Activated T-cell treated with anti-CD3 and anti-CD28 coated beads, Interleukin-2, amount 50 U/mL, for 4 hours (primary cell): ENCODE measurements around the gene GRXCR1. TPM values are rescaled to one million over a fixed set of nuclear protein-coding genes. Genes with fewer than 3 reads are reported as not detected.

Experiments
- ATAC-seq, 2 donors: fragments of 200-7000 bp; cut with Tn5 transposase; one replicate each; pipeline ENCODE4 v1.10.0; 2021
- DNase-seq: peaks from one replicate; pipeline ENCODE4 v3.0.0-alpha.2; 2020
- H3K27me3 Mint-ChIP-seq: one replicate; pipeline ENCODE4 v1.8.0; 2021; ENCODE audit warnings: low read depth, mixed read lengths
- H3K36me3 Mint-ChIP-seq: one replicate; pipeline ENCODE4 v1.8.0; 2022; ENCODE audit warnings: mixed read lengths; ENCODE audit not compliant: insufficient read depth
- H3K4me1 Mint-ChIP-seq: one replicate; pipeline ENCODE4 v1.8.0; 2021; ENCODE audit warnings: low read depth, mixed read lengths
- H3K4me3 Mint-ChIP-seq: one replicate; pipeline ENCODE4 v1.8.0; 2021; ENCODE audit warnings: mild to moderate bottlenecking, moderate library complexity, mixed read lengths
- H3K9me3 Mint-ChIP-seq: one replicate; pipeline ENCODE4 v1.8.0; 2021; ENCODE audit warnings: mixed read lengths
- total RNA-seq, 3 donors: library from RNA; stranded (reverse); gene quantifications; one replicate each; pipeline ENCODE4 v1.2.1, GENCODE V29; 2021

Gene GRXCR1
- total RNA-seq, 3 donors from 2014 or later = not detected

DNA sequence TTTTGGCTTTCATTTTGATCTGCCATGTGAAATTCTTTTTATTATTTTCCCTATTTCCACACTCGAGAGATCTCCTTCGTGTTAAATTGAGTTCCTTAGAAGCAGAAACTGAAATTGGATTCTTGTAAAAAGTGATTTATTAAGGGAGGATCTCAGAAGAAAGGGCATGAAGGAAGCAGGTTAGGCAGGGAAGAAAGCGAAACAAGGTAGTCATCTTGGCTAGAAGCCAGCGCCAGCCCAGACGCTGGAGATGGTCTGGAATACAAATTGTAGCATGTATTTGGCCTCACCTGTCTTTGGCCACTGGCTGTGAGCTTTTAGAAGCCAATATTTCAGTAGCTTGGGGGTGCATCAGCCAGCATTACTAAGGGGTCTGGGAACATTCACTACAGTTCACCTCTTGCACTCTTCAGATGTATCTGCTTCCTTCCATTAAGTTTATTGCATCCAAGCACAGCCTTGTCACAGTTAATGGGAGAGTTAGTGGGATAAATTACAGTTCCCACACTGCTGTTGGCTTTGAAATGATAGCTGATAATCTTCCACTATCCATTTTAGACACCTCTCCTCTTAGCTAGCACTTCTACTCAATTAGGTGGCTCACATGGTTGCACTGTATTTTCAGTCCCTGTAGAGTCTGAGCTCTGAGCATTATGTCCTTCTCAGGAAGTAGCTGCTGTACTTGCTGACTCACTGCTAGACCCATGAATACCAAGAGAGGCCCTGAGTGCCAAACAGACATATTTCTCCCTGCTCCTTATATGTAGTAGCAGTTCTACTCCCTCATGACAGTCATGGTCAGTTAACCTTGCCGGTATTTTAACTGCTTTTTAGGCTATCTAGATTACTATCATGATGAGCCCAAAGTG lies 14.6 kb downstream of the GRXCR1 start:
- H3K4me3 Mint-ChIP-seq = no peak overlapping the region
- no peaks in the 10 kb centered on the region for H3K4me1 Mint-ChIP-seq
- no peaks in the 10 kb centered on the region for H3K9me3 Mint-ChIP-seq
- no peak for ATAC-seq
- H3K27me3 Mint-ChIP-seq = peaks cover 11% of the 10 kb centered on the region
- H3K36me3 Mint-ChIP-seq = no peaks in the 10 kb centered on the region
- DNase-seq = no peak

DNA sequence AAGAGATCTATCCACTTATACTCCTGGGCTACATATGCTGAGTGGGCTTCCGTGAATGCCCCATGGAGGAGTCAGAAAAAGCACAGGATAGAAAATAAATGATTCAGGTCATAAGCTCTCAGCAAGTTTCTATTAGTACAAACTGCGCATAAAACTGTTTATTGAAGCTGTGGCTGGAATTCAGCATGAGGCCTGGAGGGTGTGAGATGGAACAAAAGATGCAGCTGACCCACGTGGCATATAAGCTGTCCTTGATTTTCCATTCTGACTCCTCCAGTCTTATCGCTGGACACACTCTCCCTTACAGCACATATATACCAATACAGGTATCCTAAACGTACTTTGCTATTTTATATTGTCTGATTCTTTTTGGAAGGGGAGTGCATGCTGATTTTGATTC lies 17.9 kb downstream of the GRXCR1 start:
- H3K4me3 Mint-ChIP-seq = no peak overlapping the region
- no peaks in the 10 kb centered on the region for H3K9me3 Mint-ChIP-seq
- DNase-seq (no peak), ATAC-seq (no peak)
- H3K36me3 Mint-ChIP-seq = no peaks in the 10 kb centered on the region
- peaks cover 13% of the 10 kb centered on the region for H3K27me3 Mint-ChIP-seq
- no peaks in the 10 kb centered on the region for H3K4me1 Mint-ChIP-seq

DNA sequence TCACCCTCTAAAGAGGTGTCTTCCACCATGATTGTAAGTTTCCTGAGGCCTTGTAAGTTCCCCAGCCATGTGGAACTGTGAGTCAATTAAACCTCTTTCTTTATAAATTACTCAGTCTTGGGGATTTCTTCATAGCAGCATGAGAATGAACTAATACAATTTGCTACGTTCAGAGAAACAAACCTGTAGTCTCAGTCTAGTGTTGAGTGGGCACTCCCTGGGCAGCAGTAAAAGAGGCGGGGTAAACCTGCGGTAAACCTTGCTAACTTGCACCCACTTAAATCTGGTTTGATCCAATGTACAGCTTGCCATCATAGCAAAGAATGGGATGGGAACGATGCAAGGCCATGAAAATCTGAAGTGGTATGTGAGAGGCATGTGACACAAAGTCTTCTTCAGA lies 22.4 kb downstream of the GRXCR1 start:
- DNase-seq = no peak
- Mint-ChIP-seq H3K4me1 (no peaks in the 10 kb centered on the region), H3K27me3 (peaks cover 4% of the 10 kb centered on the region), H3K36me3 (no peaks in the 10 kb centered on the region), H3K4me3 (no peak overlapping the region), H3K9me3 (no peaks in the 10 kb centered on the region)
- no peak for ATAC-seq

DNA sequence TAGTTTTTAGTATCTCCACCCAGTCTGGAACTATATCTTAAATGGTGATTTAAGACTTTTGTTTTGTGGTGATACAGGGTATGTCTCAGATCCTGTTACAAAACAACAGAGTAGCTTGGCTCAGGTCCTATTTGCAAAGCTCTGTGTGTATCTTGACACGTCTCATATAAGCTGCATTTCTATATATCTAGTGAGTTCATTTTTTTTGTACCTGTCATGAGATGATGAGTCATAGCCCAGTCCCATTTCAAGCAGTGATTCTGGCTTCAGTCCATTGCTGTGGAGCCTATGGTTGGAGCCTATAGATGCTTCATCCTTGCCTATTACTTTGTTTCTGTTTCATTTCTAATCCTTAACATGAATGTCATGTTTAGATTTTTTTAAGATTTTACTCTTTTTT lies 23.0 kb downstream of the GRXCR1 start:
- H3K36me3 Mint-ChIP-seq = no peaks in the 10 kb centered on the region
- H3K4me1 Mint-ChIP-seq = no peaks in the 10 kb centered on the region
- H3K9me3 Mint-ChIP-seq = no peaks in the 10 kb centered on the region
- H3K4me3 Mint-ChIP-seq = no peak overlapping the region
- DNase-seq (no peak), ATAC-seq (no peak)
- H3K27me3 Mint-ChIP-seq = peaks cover 4% of the 10 kb centered on the region

DNA sequence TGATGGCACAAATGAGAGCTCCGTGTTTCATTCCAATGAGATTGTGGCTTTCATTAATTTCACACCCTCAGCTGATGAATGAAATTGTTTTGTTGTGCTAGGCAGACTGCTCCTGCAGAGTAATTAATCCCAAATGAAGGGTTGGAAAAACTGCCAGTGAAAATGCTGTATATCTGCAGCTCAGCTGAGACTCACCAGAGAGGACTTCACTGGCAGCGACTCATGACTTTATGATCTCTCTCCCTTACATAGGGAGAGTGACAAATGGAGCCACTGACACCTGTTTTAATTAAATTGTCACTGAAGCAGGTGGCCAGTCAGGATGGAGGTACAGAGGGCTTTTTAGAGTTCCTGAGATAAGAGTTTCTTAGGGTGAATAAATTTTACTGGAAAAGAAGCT lies 24.8 kb downstream of the GRXCR1 start:
- no peaks in the 10 kb centered on the region for H3K9me3 Mint-ChIP-seq

DNA sequence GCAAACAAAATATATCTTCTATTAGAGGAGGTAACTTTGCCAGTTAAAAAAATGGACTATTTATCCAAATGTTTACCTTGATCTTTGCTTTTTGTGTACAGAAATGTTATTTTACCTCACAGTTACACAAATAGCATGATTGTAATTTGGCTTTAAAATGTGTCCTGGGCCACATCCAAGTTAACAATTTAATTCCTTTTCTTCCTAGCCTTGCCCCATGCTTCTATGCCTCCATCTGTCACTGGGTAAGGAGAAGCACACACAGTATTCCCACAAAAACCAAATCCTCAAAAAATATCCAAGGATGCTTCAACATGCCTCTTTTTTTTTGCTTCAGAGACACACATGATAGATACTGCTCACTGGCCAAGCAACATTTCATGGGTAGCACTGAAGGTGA lies 30.9 kb downstream of the GRXCR1 start:
- DNase-seq (no peak), ATAC-seq (no peak)
- Mint-ChIP-seq H3K27me3 (no peaks in the 10 kb centered on the region), H3K4me1 (no peaks in the 10 kb centered on the region), H3K36me3 (no peaks in the 10 kb centered on the region), H3K9me3 (no peaks in the 10 kb centered on the region), H3K4me3 (no peak overlapping the region)

More for the DNA sequence above, 24.8 kb downstream of the GRXCR1 start:
- Mint-ChIP-seq H3K4me1 (no peaks in the 10 kb centered on the region), H3K27me3 (peaks cover 2% of the 10 kb centered on the region), H3K36me3 (no peaks in the 10 kb centered on the region), H3K4me3 (no peak overlapping the region)
- no peak for ATAC-seq
- DNase-seq = no peak

DNA sequence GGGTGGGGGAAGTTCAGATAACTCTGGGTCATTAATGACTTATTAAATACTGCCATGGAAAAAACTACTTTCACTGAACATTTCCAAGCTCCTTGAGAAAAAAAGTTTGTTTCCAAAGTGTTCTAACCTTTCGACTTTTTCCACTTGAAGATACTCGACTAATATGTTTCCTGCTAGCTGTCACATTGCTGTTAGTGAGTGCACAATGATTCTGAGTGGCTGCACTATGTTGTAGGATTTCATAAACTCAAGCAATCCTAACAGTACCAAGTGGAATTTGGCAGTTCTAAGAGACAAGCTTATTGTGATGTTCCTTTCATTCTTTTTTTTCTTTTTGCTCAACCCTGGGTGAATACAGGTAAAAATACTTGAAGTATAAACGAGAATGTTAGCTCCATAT lies 33.4 kb downstream of the GRXCR1 start:
- H3K4me3 Mint-ChIP-seq = no peak overlapping the region
- H3K9me3 Mint-ChIP-seq = no peaks in the 10 kb centered on the region
- DNase-seq (no peak), ATAC-seq (no peak)
- no peaks in the 10 kb centered on the region for H3K36me3 Mint-ChIP-seq
- peaks cover 2% of the 10 kb centered on the region for H3K27me3 Mint-ChIP-seq
- no peaks in the 10 kb centered on the region for H3K4me1 Mint-ChIP-seq

DNA sequence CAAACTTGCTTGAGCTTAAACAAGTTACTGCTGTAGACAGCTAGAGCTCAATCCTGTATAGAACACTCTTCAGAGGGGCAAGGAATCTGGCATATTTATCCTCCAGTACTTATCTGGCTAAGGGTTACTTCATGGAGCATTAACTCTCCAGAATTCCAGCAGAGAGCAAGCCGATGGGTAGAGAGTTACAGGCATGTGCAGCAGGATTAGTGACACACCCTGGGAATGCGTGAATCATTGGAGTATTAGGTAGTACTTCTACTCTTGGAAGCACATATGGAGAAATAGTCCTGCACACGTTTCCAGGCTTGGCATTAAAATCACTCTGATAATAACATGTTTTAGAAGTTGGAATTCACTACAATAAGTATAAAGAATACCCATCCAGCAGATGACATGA lies 35.4 kb downstream of the GRXCR1 start:
- Mint-ChIP-seq H3K36me3 (no peaks in the 10 kb centered on the region), H3K27me3 (peaks cover 2% of the 10 kb centered on the region), H3K4me3 (no peak overlapping the region), H3K4me1 (no peaks in the 10 kb centered on the region), H3K9me3 (no peaks in the 10 kb centered on the region)
- DNase-seq = no peak
- no peak for ATAC-seq

DNA sequence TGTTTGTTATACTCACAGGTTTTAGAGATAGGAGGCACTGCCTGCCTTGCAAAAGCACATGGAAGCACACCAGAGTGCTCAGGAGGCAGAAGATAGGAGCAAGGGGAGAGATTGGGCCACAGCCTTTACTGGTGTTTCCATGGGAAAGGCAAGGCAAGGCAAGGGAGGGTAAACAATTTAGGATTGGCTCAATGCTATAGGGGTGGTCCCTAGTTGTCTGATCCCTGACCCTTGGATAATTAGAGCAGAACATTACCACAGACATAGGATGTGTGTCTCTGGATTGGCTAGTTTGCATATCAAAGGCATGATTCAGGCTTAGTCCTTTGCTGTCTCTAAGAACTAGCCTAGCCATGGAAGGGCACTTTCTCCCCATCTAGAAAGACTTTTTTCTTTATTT lies 36.1 kb downstream of the GRXCR1 start:
- peaks cover 2% of the 10 kb centered on the region for H3K27me3 Mint-ChIP-seq
- no peak for DNase-seq
- H3K36me3 Mint-ChIP-seq = no peaks in the 10 kb centered on the region
- no peak for ATAC-seq
- H3K4me1 Mint-ChIP-seq = no peaks in the 10 kb centered on the region
- no peak overlapping the region for H3K4me3 Mint-ChIP-seq
- no peaks in the 10 kb centered on the region for H3K9me3 Mint-ChIP-seq

DNA sequence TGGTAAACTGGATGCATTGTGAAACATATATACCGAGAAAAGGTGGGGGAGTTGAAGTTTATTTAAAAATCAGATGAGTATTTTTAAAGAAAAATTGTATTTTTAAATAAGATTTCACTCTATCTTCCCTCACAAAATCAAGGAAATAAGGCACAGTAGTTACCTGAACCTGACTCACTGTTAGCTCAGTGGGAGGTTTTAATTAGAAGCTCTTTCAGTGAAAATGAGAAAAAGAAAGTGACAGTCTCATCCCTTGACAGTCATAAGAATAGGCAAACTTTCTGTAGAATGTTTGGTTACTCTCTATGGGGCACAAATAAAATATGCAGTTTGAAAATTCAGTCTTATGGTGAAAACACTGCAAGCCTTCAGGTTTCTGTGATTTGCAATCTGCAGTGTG lies 49.7 kb downstream of the GRXCR1 start:
- H3K9me3 Mint-ChIP-seq = no peaks in the 10 kb centered on the region
- no peak for ATAC-seq

DNA sequence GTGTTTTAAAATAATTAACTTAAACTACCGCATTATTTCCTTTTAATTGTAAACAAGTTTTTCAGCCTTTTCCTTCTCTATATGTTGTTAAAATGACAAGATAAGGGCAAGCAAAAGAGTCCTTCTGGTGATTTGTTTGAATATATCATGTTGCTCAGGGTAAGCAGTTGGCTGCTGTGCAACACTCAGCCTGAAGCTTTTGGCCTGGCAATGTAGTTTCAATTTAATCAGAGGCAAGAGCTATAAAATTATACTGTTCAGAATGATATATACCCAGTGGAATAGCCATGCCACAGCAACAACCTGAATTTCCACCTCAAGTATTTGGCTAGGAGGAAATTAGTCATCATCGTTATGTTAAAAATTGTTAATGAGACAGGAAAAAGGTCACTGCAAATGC lies 53.4 kb downstream of the GRXCR1 start:
- H3K4me3 Mint-ChIP-seq = no peak overlapping the region
- H3K36me3 Mint-ChIP-seq = no peaks in the 10 kb centered on the region
- no peaks in the 10 kb centered on the region for H3K9me3 Mint-ChIP-seq
- no peak for DNase-seq
- ATAC-seq = no peak
- H3K4me1 Mint-ChIP-seq = no peaks in the 10 kb centered on the region
- H3K27me3 Mint-ChIP-seq = peaks cover 2% of the 10 kb centered on the region

More for the DNA sequence above, 49.7 kb downstream of the GRXCR1 start:
- no peak for DNase-seq
- Mint-ChIP-seq H3K27me3 (peaks cover 2% of the 10 kb centered on the region), H3K4me1 (no peaks in the 10 kb centered on the region), H3K36me3 (no peaks in the 10 kb centered on the region), H3K4me3 (no peak overlapping the region)

DNA sequence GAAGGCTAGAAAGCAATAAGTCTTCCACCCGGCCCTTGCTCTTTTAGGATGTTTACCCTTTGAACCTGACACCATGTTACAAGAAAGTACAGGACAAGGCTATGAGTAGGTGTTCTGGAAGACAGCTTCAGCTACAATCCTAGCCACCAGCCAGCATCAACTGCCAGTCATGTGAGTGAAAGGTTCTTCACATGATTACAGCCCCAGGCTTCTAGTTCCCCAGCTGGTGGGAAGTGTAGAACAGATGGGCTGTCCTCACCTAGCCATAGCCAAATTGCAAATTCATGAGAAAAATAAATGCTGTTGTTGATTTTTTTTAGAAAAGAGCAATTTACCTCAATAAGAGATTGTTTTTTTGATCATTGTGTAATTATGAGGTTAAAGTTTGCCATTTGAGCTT lies 60.8 kb downstream of the GRXCR1 start:
- Mint-ChIP-seq H3K27me3 (no peaks in the 10 kb centered on the region), H3K4me3 (no peak overlapping the region), H3K36me3 (no peaks in the 10 kb centered on the region), H3K4me1 (no peaks in the 10 kb centered on the region), H3K9me3 (no peaks in the 10 kb centered on the region)
- DNase-seq (no peak), ATAC-seq (no peak)

DNA sequence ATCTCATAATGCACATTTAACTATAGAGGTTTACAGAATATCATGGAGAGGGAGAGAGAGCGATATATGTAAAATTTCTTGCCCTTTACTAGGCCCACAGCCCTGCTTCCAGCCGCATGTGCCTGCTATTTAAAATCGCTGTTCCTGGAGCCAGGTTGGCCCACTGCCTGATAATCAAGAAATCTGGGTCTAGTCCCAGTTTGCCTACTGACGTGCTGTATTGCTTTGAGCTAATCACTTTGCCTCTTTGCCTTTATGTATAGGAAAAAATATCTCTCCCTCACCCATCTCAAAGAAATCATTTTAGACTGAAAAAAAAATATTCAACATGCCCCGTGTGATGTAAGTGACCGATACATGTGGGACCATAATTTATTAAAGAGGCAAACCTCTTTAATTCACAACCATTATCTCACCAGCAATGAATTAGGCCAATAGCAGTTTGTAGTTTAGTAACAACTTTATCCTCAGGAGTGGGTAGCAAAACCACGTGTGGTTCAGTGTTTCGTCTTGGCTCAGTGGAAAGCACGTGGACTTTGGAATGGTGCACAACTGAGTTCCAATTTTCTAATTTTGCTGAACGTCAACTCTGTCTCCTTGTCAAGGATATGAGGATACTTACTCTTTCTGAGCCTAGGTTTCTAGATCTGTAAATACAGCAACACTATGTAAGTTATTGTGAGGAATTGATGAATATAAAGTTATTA lies 62.6 kb downstream of the GRXCR1 start:
- Mint-ChIP-seq H3K36me3 (no peaks in the 10 kb centered on the region), H3K4me3 (no peak overlapping the region), H3K4me1 (no peaks in the 10 kb centered on the region), H3K27me3 (no peaks in the 10 kb centered on the region), H3K9me3 (no peaks in the 10 kb centered on the region)
- ATAC-seq (no peak), DNase-seq (no peak)

DNA sequence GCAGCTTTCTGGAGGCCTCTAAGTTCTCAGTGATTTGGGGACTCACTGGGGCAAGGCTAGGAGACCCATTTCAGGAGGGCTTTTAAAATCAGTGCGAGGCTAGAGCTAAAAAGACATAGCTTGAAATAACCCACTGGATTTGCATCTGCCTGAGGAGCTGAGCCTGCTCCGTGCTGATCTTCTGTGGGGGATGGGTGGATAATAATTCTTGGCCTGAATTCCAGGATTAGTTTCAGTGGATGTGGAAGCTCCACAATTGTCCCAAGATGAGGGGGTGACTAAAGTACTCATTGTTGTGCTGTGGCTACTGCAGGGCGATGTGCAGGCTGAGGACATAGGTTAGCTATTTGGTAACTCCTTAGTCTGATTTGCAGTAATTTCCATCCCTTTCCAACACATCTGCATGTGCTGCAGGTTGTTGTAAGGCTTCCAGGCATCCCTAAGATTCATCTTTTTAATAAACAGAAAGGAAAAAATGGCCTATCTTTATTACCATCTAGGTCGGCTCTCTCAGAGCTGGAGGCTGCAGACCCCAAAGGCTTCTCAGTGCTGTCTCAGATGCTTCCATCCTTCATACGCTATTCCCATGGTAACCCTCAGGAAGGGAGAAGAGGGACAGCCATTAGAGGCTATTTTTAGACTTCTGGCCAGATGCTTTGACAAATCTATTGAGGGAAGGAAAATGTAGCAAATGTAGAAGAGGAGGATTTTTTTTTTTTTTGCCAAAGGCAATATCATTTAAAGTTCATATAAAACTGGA lies 63.4 kb downstream of the GRXCR1 start:
- no peaks in the 10 kb centered on the region for H3K36me3 Mint-ChIP-seq
- ATAC-seq = no peak

More for the DNA sequence above, 63.4 kb downstream of the GRXCR1 start:
- Mint-ChIP-seq H3K9me3 (no peaks in the 10 kb centered on the region), H3K4me1 (no peaks in the 10 kb centered on the region), H3K4me3 (no peak overlapping the region), H3K27me3 (no peaks in the 10 kb centered on the region)
- DNase-seq = no peak
